SU-DHL-6 (cell line): ENCODE results near the gene ZCCHC24.

Experiments used
- CTCF ChIP-seq: fragments of 200-600 bp; sonication (generic); IDR thresholded peaks from one replicate; pipeline ENCODE4 v1.5.1; 2017; ENCODE audit warnings: antibody characterized with exemption, mild to moderate bottlenecking, low read length, moderate library complexity; ENCODE audit not compliant: insufficient read depth, poor library complexity, severe bottlenecking
- EZH2phosphoT487 ChIP-seq: fragments of 200-600 bp; sonication (generic), shearing (Covaris generic); conservative IDR thresholded peaks from 2 replicates; pipeline ENCODE4 v1.6.1; 2018; ENCODE audit warnings: mild to moderate bottlenecking, antibody characterized with exemption, low read length, moderate library complexity, mixed read lengths

GRCh38 chr10:79397051-79397450 lies 48.4 kb downstream of the ZCCHC24 start:
- TF ChIP-seq CTCF (no peak), EZH2phosphoT487 (no peak)
